HG03025 (cell line): ENCODE data around the gene KCNB1.
"Not testable (repeated sequence)": the region's sequence is repeated elsewhere in the genome, so short reads cannot be mapped to it uniquely, and the experiment has no call there.

Experiments
- ATAC-seq: cut with Tn5 transposase; IDR thresholded peaks from one replicate; pipeline ENCODE4 v1.9.1; 2021; ENCODE audit warnings: mild to moderate bottlenecking, moderate library complexity; ENCODE audit not compliant: unreplicated experiment, low FRiP score

KCNB1 gene

DNA sequence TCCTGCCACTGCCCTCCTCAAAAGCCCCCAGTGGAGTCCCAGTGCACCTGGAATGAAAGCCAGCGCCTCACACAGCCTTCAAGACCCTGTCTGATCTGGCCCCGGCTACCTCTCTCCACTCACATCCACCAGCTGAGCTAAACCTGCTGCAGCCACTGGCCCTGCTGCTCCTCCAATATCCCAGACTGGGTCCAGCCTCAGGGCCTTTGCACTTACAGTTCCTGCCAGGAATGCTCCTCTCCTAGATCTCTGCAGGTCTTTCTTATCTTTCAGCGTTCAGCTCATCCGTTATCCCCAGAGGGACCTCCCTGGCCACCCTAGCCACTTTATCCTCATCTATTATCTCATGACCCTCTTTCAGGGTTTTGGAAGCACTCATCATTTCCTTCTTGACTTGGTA is 68.8 kb downstream of the KCNB1 start:
- ATAC-seq = no peak

GRCh38 chr20:49412953-49413352 is 69.5 kb downstream of the KCNB1 start:
- ATAC-seq = no peak

DNA sequence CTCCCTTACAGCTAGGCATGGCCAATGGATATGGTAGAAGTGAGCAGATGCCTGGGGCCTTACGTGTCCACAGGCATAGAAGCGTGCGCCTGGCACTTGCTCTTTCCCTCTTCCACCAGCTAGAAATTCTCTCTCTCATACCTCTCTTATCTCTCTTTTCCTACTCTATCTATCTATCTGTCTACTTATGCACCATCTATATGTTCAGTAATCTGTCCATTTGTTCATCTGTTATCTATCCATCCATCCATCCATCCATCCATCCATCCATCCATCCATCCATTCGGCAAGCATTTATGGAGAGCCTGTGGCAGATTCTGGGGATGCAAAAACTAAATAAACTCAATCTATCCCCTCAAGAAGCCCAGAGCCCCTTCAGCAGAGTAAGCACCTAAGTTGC is 70.2 kb downstream of the KCNB1 start:
- ATAC-seq = no peak

- ATAC-seq = no peak
These were observed 71.1 kb downstream of the KCNB1 start for GRCh38 chr20:49411221-49411925.

DNA sequence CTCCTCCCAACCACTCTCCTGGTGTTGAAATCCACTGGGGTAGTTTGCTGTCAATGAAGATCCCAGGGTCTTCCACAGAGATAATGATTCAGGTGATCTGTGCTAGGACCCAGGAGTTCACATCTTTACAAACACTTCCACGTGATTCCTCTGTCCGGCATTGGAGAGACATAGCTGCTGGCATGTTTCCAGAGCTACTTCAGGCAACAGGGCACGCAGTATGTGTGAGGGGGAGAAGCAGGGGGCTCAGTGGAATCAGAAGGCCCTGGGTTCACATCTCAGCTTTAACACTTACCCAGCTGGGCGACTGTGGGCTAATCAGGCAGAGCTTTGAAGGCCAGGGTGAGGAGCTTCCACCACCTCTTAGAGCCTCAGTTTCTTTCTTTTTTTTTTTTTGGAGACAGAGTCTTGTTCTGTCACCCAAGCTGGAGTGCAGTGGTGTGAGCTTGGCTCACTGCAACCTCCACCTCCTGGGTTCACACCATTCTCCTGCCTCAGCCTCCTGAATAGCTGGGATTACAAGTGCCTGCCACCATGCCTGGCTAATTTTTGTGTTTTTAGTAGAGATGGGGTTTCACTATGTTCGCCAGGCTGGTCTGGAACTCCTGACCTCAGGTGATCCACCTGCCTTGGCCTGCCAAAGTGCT is 72.4 kb downstream of the KCNB1 start:
- ATAC-seq = not testable (repeated sequence)

- ATAC-seq = no peak
These were observed 73.0 kb downstream of the KCNB1 start for GRCh38 chr20:49409302-49409974.

DNA sequence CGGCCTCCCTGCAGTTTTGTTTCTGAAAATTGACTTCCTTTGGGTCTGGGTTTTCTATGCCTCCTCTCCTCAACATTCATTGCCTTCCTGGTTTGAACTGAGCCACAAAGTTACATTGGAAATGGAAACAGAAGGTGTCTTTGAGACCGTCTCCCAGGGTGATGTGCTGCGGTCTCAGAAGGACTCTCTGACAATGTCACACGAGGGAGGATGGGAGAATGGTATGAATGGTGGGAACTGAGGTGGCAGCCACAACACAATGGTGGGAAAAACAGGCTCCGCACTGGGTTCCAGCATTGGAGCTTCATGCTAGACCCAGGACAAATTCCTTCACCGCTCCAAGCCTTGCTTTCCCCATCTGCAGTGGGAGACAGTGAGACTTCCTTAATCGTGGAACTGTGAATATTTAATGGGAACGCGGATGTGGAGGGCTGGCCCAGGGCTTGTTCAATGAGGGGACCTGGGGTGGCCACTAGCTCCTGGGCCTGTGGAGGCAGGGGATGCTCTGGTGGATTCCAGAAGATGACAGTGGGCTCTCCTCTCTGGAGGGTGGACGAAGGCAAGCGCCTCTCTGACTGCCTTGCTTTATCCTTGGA is 73.9 kb downstream of the KCNB1 start:
- ATAC-seq = no peak

DNA sequence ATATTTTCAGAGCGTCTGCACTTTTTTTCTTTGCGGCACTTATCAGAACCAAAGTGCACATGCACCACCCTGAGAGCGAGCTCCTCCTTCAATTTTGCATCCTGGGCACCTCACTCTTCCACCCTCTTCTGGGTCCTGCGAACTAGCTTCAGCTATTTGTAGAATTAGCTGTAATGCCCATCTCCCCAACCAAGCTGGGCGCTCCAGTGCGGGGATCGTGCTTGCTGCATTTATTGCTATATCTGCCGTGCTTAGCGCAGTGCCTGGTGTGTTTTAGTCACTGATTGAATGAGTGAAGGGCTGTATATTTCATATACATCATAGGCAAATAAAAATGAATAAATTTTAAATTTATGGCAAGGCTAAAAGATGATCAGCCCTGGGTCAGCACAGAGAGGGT is 75.8 kb downstream of the KCNB1 start:
- ATAC-seq = no peak

DNA sequence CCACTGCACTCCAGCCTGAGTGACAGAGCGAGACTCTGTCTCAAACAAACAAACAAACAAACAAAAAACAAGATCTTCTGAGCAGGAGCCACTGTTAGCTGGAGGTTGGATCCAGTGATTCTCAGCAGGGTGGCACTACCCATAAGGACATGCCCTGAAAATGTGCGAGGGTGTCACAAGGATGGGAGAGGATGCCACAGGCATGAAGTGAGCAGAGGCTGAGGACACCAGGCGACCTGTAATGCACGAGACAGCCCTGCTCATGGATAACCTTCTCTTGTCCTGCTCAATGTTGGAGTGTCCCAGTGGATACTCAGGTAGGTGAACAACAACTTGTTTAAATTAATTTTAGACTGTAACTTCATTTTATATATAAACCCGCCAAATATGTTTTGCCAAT is 76.8 kb downstream of the KCNB1 start:
- ATAC-seq = no peak

DNA sequence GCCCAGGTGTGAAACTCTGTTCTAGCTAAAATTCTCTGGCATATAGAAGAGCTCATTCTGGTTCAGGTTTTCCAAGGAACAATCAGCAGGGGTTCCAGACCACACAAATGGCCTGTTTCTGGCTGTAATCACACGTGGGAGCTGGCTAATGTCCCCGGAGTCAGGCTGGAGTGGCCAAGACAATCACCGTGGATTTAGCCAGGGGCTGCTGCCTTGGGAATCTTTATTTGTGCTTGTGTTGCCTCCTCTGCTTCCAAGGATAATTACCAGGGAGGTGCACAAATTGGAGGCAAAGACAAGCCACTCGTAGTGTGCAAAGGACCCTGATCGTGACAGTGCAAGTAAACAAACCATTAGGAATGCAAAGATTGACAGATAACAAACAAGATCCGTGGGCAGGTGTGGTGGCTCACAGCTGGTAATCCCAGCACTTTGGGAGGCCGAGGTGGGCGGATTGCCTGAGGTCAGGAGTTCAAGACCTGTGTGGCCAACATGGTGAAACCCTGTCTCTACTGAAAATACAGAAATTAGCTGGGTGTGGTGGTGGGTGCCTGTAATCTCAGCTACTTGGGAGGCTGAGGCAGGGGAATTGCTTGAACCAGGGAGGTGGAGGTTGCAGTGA is 77.3 kb downstream of the KCNB1 start:
- ATAC-seq = no peak

DNA sequence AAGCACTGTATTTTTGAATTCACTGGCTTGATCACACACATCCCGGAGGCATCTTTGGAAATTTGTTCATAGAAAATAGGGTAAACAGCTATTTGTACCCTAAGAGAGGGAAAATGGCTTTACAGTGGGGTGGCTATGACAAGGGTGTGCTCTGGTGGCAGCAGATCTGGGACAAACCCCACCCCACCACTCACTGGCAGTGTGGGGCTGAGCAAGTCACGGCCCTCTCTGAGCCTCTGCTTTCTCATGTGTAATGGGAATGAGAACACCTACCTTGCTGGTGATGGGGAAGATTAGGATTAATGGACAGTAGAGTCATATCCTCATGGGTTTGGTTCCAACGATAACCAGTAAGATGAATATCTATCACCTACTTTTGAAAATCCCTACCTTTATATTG is 78.0 kb downstream of the KCNB1 start:
- no peak for ATAC-seq

DNA sequence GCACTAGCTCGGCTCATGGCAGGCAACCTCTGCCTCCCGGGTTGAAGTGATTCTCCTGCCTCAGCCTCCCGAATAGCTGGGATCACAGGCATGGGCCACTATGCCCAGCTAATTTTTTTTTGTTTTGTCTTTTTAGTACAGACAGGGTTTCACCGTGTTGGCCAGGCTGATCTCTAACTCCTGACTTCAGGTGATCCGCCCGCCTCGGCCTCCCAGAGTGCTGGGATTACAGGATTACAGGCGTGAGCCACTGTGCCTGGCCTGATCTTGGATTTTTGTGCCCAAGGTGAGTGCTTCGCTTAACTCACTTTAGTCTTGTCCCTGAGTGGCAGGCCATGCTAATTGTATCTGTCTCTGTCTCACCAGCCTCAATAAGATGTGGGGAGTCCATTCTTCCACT is 78.6 kb downstream of the KCNB1 start:
- ATAC-seq = no peak

GRCh38 chr20:49403012-49403411 is 79.5 kb downstream of the KCNB1 start:
- ATAC-seq = no peak

GRCh38 chr20:49400904-49401303 is 81.6 kb downstream of the KCNB1 start:
- no peak for ATAC-seq

DNA sequence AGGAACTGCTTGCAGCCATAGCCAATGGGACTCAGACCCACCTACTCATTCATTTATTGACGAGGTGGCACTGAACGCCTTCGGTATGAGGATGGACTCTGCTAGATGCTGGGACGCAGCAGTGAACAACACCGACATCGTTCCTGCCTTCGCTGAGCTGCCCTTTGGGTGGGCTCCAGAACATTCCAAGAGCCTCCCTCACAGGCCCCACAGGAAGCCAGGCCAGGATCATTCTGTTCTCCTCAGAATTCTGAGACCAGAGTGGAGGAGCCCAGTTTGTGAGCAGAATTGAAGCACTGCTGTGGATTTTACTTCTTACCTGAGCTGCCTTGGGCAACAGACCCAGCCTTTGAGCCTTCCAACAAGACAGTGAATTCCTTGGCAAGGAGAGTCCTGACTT is 82.1 kb downstream of the KCNB1 start:
- no peak for ATAC-seq

DNA sequence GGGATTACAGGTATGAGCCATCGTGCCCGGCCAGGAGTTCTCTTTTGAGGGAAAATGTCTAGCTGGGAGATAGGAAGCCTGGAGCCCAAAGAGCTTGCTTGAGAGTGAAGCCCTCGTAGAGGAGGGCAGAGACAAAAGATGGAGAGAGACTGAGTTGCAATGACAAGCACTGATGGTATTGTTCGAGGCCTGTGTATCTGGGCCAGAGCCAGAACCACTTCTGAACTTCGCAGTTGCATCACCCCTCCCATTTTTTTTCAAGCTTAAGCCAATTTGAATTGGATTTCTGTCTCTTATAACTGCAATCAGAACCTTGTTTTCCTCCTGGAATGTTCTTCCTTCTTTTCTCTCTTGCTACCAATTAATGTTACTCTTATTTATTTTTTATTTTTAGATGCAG is 83.1 kb downstream of the KCNB1 start:
- no peak for ATAC-seq

DNA sequence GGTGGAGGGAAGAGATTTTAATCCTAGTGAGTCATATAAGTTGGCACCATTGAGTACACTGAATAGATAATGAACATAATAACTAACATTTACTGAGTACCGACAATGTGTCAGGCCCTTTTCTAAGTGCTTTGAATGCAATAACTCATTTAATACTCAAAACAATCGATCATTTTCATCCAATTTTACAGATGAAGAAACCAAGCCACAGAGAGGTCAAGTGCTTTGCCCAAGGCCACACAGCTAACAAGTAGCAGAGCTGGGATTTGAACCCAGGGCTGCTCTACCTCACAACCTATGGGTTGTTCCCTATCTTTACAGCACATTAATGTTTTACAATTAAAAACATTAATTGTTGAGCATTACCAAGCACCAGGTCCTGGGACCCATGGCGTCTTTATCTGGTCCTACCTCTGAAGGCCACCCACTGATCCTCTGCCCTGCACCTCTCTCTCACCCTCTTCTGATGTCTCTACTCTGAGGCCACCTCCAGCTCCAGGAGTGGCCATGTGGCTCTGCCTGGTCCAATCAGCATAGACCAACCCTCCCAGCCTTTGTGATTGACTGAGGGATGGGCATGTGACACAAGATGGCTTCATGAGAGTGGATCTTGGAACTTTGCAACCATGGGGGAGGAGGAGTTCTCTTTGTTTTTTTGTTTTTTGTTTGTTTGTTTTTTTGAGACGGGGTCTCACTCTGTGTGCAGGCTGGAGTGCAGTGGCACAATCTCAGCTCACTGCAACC is 83.9 kb downstream of the KCNB1 start:
- no peak for ATAC-seq

- ATAC-seq = no peak
These were observed 84.9 kb downstream of the KCNB1 start for GRCh38 chr20:49397525-49397924.

GRCh38 chr20:49396230-49396629 is 86.2 kb downstream of the KCNB1 start:
- no peak for ATAC-seq

GRCh38 chr20:49395659-49396058 is 86.8 kb downstream of the KCNB1 start:
- no peak for ATAC-seq
